ENCODE measurements around the gene TMEM179B. TPM values are rescaled to one million over a fixed set of nuclear protein-coding genes. Genes with fewer than 3 reads are reported as not detected.

Gene TMEM179B
- total and polyA plus RNA-seq, 9 of the 15 experiments (the other 6 are each of a cell fraction or from before 2014, with no cell fraction given): 27.7 to 105 (median 37.0) TPM

DNA sequence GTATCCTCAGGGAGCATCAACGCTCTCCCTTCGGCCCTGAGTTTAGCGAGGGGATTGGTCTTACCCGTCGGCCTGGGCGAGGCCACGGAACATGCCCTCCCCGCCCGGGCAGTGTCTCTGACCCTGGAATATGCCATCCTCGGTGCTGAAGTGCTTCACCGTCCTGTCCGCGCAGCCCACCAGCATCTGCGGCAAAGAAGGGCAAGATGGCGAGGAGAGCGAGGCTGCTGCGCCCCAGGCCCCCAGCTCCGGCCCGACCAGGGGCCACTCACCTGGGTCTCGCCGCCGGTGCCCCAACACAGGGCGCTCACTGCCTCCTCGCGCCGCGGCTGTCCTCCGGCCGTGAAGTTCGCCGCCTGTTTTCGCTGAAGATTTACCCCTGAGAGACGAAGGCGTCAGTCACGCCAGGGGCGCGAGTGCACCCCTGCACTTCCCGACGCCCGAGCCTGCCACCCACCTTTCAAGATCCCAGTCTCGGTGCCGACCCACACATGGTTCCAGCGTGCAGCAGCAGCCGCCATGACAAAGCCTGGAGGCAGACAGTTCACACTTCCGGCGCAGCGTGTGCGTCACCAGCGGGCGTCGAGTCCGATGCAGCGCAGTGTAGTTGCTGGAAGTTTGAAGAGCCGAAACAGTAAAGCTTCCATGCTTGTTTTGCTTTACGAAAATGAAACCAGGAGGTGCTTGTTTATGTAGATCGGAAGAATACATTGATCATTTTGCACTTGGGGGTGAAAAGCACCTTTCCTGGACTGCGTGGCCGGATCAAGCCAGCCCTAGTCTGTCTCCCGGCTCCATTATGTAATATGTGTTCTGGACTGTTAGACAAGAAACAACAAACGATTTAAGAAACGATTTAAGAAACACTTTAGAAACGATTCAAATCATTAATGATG is 52.1 kb downstream of the TMEM179B start, which contains the start of gene WDR74 (continued):
- TF ChIP-seq, protein P1, sequence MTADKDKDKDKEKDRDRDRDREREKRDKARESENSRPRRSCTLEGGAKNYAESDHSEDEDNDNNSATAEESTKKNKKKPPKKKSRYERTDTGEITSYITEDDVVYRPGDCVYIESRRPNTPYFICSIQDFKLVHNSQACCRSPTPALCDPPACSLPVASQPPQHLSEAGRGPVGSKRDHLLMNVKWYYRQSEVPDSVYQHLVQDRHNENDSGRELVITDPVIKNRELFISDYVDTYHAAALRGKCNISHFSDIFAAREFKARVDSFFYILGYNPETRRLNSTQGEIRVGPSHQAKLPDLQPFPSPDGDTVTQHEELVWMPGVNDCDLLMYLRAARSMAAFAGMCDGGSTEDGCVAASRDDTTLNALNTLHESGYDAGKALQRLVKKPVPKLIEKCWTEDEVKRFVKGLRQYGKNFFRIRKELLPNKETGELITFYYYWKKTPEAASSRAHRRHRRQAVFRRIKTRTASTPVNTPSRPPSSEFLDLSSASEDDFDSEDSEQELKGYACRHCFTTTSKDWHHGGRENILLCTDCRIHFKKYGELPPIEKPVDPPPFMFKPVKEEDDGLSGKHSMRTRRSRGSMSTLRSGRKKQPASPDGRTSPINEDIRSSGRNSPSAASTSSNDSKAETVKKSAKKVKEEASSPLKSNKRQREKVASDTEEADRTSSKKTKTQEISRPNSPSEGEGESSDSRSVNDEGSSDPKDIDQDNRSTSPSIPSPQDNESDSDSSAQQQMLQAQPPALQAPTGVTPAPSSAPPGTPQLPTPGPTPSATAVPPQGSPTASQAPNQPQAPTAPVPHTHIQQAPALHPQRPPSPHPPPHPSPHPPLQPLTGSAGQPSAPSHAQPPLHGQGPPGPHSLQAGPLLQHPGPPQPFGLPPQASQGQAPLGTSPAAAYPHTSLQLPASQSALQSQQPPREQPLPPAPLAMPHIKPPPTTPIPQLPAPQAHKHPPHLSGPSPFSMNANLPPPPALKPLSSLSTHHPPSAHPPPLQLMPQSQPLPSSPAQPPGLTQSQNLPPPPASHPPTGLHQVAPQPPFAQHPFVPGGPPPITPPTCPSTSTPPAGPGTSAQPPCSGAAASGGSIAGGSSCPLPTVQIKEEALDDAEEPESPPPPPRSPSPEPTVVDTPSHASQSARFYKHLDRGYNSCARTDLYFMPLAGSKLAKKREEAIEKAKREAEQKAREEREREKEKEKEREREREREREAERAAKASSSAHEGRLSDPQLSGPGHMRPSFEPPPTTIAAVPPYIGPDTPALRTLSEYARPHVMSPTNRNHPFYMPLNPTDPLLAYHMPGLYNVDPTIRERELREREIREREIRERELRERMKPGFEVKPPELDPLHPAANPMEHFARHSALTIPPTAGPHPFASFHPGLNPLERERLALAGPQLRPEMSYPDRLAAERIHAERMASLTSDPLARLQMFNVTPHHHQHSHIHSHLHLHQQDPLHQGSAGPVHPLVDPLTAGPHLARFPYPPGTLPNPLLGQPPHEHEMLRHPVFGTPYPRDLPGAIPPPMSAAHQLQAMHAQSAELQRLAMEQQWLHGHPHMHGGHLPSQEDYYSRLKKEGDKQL (CRISPR knock-in tag; IDR thresholded peaks at IDR 0.05; ENCODE audit: borderline replicate concordance): no peak
- TF ChIP-seq, protein P2, sequence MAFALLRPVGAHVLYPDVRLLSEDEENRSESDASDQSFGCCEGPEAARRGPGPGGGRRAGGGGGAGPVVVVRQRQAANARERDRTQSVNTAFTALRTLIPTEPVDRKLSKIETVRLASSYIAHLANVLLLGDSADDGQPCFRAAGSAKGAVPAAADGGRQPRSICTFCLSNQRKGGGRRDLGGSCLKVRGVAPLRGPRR (CRISPR knock-in tag; IDR thresholded peaks at IDR 0.05): no peak
- TF ChIP-seq, protein P3, sequence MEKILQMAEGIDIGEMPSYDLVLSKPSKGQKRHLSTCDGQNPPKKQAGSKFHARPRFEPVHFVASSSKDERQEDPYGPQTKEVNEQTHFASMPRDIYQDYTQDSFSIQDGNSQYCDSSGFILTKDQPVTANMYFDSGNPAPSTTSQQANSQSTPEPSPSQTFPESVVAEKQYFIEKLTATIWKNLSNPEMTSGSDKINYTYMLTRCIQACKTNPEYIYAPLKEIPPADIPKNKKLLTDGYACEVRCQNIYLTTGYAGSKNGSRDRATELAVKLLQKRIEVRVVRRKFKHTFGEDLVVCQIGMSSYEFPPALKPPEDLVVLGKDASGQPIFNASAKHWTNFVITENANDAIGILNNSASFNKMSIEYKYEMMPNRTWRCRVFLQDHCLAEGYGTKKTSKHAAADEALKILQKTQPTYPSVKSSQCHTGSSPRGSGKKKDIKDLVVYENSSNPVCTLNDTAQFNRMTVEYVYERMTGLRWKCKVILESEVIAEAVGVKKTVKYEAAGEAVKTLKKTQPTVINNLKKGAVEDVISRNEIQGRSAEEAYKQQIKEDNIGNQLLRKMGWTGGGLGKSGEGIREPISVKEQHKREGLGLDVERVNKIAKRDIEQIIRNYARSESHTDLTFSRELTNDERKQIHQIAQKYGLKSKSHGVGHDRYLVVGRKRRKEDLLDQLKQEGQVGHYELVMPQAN (IDR thresholded peaks at IDR 0.05; ENCODE audit: borderline replicate concordance): peak; percentile 100
- TF ChIP-seq FOXM1 (IDR thresholded peaks at IDR 0.05; ENCODE audit: low read depth) (no peak), FOXM1 (CRISPR knock-in tag; IDR thresholded peaks at IDR 0.05; ENCODE audit: low read depth) (peak; percentile 83; the same call in 1 of the 2 replicates), ATF7 (IDR thresholded peaks at IDR 0.05) (peak; percentile 72), BHLHE40 (IDR thresholded peaks at IDR 0.05; ENCODE audit: low read length) (peak; percentile 48), KLF1 (tag; IDR thresholded peaks at IDR 0.05) (0 out of 2 replicates have a peak, but pooled peaks have one; percentile 46)
- TF ChIP-seq, protein P4, sequence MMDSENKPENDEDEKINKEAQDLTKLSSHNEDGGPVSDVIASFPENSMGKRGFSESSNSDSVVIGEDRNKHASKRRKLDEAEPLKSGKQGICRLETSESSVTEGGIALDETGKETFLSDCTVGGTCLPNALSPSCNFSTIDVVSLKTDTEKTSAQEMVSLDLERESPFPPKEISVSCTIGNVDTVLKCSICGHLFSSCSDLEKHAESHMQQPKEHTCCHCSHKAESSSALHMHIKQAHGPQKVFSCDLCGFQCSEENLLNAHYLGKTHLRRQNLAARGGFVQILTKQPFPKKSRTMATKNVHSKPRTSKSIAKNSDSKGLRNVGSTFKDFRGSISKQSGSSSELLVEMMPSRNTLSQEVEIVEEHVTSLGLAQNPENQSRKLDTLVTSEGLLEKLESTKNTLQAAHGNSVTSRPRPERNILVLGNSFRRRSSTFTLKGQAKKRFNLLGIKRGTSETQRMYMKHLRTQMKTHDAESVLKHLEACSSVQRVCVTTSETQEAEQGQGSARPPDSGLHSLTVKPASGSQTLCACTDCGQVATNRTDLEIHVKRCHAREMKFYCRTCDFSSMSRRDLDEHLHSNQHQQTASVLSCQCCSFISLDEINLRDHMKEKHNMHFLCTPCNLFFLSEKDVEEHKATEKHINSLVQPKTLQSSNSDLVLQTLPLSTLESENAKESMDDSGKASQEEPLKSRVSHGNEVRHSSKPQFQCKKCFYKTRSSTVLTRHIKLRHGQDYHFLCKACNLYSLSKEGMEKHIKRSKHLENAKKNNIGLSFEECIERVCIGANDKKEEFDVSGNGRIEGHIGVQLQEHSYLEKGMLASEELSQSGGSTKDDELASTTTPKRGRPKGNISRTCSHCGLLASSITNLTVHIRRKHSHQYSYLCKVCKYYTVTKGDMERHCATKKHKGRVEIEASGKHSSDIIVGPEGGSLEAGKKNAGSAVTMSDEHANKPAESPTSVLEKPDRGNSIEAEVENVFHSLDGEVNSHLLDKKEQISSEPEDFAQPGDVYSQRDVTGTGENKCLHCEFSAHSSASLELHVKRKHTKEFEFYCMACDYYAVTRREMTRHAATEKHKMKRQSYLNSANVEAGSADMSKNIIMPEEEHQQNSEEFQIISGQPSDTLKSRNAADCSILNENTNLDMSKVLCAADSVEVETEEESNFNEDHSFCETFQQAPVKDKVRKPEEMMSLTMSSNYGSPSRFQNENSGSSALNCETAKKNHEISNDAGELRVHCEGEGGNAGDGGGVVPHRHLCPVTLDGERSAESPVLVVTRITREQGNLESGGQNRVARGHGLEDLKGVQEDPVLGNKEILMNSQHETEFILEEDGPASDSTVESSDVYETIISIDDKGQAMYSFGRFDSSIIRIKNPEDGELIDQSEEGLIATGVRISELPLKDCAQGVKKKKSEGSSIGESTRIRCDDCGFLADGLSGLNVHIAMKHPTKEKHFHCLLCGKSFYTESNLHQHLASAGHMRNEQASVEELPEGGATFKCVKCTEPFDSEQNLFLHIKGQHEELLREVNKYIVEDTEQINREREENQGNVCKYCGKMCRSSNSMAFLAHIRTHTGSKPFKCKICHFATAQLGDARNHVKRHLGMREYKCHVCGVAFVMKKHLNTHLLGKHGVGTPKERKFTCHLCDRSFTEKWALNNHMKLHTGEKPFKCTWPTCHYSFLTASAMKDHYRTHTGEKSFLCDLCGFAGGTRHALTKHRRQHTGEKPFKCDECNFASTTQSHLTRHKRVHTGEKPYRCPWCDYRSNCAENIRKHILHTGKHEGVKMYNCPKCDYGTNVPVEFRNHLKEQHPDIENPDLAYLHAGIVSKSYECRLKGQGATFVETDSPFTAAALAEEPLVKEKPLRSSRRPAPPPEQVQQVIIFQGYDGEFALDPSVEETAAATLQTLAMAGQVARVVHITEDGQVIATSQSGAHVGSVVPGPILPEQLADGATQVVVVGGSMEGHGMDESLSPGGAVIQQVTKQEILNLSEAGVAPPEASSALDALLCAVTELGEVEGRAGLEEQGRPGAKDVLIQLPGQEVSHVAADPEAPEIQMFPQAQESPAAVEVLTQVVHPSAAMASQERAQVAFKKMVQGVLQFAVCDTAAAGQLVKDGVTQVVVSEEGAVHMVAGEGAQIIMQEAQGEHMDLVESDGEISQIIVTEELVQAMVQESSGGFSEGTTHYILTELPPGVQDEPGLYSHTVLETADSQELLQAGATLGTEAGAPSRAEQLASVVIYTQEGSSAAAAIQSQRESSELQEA (IDR thresholded peaks at IDR 0.05; ENCODE audit: low read depth): no peak
